ENCODE data around the gene CYP3A5. TPM values are rescaled to one million over a fixed set of nuclear protein-coding genes. Genes with fewer than 3 reads are reported as not detected.

Gene CYP3A5
- total RNA-seq, 1 experiment from 2014 or later, result 2.0 TPM

DNA sequence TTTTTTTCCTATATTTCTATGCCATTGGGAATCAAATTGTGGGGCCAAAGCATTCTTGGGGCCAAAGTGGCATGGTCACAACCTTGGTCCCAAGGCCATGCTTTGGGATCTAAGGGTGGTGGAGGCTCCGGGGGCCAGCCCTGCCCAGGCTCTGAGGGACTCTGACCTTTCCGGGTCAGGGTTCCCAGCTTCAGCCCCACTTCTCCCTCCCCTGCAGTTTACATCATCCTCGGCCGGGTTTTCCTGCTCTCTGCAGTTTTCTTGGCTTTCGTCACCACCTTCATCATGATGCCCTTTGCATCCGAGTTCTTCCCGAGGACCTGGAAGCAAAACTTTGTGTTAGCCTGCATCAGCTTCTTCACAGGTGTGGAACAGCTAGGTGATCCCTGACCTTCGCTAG, 73.3 kb downstream of the CYP3A5 start:
- no peak overlapping the region for H3K27ac ChIP-seq
- POLR2A ChIA-PET (ENCODE audit: unreplicated experiment), result no interaction called here
- no peak overlapping the region for H3K4me3 ChIP-seq
- intact Hi-C loops (cut with micrococcal nuclease; ENCODE audit: unreplicated experiment), result no loop called here
- H3K9me3 ChIP-seq (ENCODE audit: insufficient read depth, low read depth), result no peaks in the 10 kb centered on the region
- BruUV-seq (replicated peaks), result no TSS peak
- no peaks in the 10 kb centered on the region for H3F3A ChIP-seq (ENCODE audit: insufficient read depth, low read depth)
- H2AFZ ChIP-seq, result no peak overlapping the region
- no peaks in the 10 kb centered on the region for H3K36me3 ChIP-seq (ENCODE audit: low read depth)
- H4K20me1 ChIP-seq (ENCODE audit: insufficient read depth), result no peaks in the 10 kb centered on the region
- H3K27me3 ChIP-seq (ENCODE audit: insufficient read depth, low read depth), result 0 out of 2 replicates have a peak, but pooled peaks cover 5% of the 10 kb centered on the region
- no peak for TF ChIP-seq EZH2 (IDR thresholded peaks at IDR 0.05; ENCODE audit: low read depth)
- TF ChIP-seq CTCF (conservative IDR thresholded peaks at IDR 0.05), result no peak
- CTCF ChIA-PET, result no interaction called here
- H3K4me1 ChIP-seq (replicated peaks; ENCODE audit: insufficient read depth), result no peaks in the 10 kb centered on the region
- no peaks in the 10 kb centered on the region for H3K9me2 ChIP-seq (ENCODE audit: insufficient read depth)
- no peak for DNase-seq
- H3K4me2 ChIP-seq, result no peak overlapping the region
- H3K79me2 ChIP-seq (ENCODE audit: low read depth), result no peaks in the 10 kb centered on the region

GRCh38 chr7:99605527-99605926, 74.3 kb downstream of the CYP3A5 start:
- no peaks in the 10 kb centered on the region for H3K9me2 ChIP-seq (ENCODE audit: insufficient read depth)
- H4K20me1 ChIP-seq (ENCODE audit: insufficient read depth), result no peaks in the 10 kb centered on the region
- CTCF ChIA-PET, result no interaction called here
- H3K36me3 ChIP-seq (ENCODE audit: low read depth), result no peaks in the 10 kb centered on the region
- no peaks in the 10 kb centered on the region for H3K9me3 ChIP-seq (ENCODE audit: insufficient read depth, low read depth)
- no peak overlapping the region for H3K4me3 ChIP-seq
- 0 out of 2 replicates have a peak, but pooled peaks cover 5% of the 10 kb centered on the region for H3K27me3 ChIP-seq (ENCODE audit: insufficient read depth, low read depth)
- DNase-seq, result no peak
- POLR2A ChIA-PET (ENCODE audit: unreplicated experiment), result no interaction called here
- H3K27ac ChIP-seq, result no peak overlapping the region
- no peaks in the 10 kb centered on the region for H3F3A ChIP-seq (ENCODE audit: insufficient read depth, low read depth)
- TF ChIP-seq CTCF (conservative IDR thresholded peaks at IDR 0.05) (no peak), EZH2 (IDR thresholded peaks at IDR 0.05; ENCODE audit: low read depth) (no peak)
- no peaks in the 10 kb centered on the region for H3K4me1 ChIP-seq (replicated peaks; ENCODE audit: insufficient read depth)
- no peak overlapping the region for H3K4me2 ChIP-seq
- H2AFZ ChIP-seq, result no peak overlapping the region
- BruUV-seq (replicated peaks), result no TSS peak
- H3K79me2 ChIP-seq (ENCODE audit: low read depth), result no peaks in the 10 kb centered on the region
- intact Hi-C loops (cut with micrococcal nuclease; ENCODE audit: unreplicated experiment), result no loop called here

GRCh38 chr7:99601656-99602310, 78.0 kb downstream of the CYP3A5 start:
- ChIA-PET CTCF (no interaction called here), POLR2A (ENCODE audit: unreplicated experiment) (interaction anchor here (0.6 to 0.7 kb wide), 2 partner anchors 97 to 318 kb away, joined by 3 read pairs; partner anchors contain the start of gene TRIM4)
- no TSS peak for BruUV-seq (replicated peaks)
- H3K4me3 ChIP-seq, result no peak overlapping the region
- DNase-seq, result no peak
- TF ChIP-seq EZH2 (IDR thresholded peaks at IDR 0.05; ENCODE audit: low read depth) (no peak), CTCF (conservative IDR thresholded peaks at IDR 0.05) (no peak)
- H3K79me2 ChIP-seq (ENCODE audit: low read depth), result no peaks in the 10 kb centered on the region
- no peak overlapping the region for H3K4me2 ChIP-seq
- no peak overlapping the region for H3K27ac ChIP-seq
- H3K27me3 ChIP-seq (ENCODE audit: insufficient read depth, low read depth), result no peaks in the 10 kb centered on the region
- no peaks in the 10 kb centered on the region for H3K9me2 ChIP-seq (ENCODE audit: insufficient read depth)
- H3F3A ChIP-seq (ENCODE audit: insufficient read depth, low read depth), result no peaks in the 10 kb centered on the region
- intact Hi-C loops (cut with micrococcal nuclease; ENCODE audit: unreplicated experiment), result no loop called here
- no peak overlapping the region for H2AFZ ChIP-seq
- no peaks in the 10 kb centered on the region for H3K4me1 ChIP-seq (replicated peaks; ENCODE audit: insufficient read depth)
- no peaks in the 10 kb centered on the region for H3K36me3 ChIP-seq (ENCODE audit: low read depth)
- H3K9me3 ChIP-seq (ENCODE audit: insufficient read depth, low read depth), result no peaks in the 10 kb centered on the region
- H4K20me1 ChIP-seq (ENCODE audit: insufficient read depth), result no peaks in the 10 kb centered on the region
